Smooth muscle cell (in vitro differentiated cells): ENCODE measurements around the gene TMEM205. TPM values are rescaled to one million over a fixed set of nuclear protein-coding genes. Genes with fewer than 3 reads are reported as not detected.

Experiments
- DNase-seq: peaks from one replicate; lab custom pipeline; 2025; ENCODE audit not compliant: unreplicated experiment; lab: John Stamatoyannopoulos, UW
- H2AFZ ChIP-seq: fragments of 200-600 bp; sonication (generic); 2 replicates; pipeline ENCODE4 v1.6.0; 2016; ENCODE audit warnings: antibody characterized with exemption, low read depth, mild to moderate bottlenecking
- H3F3A ChIP-seq: fragments of 200-600 bp; sonication (generic); 2 replicates; pipeline ENCODE4 v1.6.0; 2017; ENCODE audit warnings: antibody characterized with exemption, low read depth
- H3K27ac ChIP-seq: fragments of 200-600 bp; sonication (generic); 2 replicates; pipeline ENCODE4 v1.5.1; 2016; ENCODE audit warnings: low read depth, mild to moderate bottlenecking
- H3K27me3 ChIP-seq: fragments of 200-600 bp; sonication (generic); 2 replicates; pipeline ENCODE4 v1.6.1; 2016; ENCODE audit warnings: low read depth, mild to moderate bottlenecking
- H3K36me3 ChIP-seq: fragments of 200-600 bp; sonication (generic); 2 replicates; pipeline ENCODE4 v1.5.1; 2016; ENCODE audit warnings: low read depth
- H3K4me1 ChIP-seq: fragments of 200-600 bp; sonication (generic); 2 replicates; pipeline ENCODE4 v1.5.1; 2016; ENCODE audit warnings: low read depth
- H3K4me2 ChIP-seq: fragments of 200-600 bp; sonication (generic); 2 replicates; pipeline ENCODE4 v1.6.0; 2016; ENCODE audit warnings: mild to moderate bottlenecking
- H3K4me3 ChIP-seq: fragments of 200-600 bp; sonication (generic); 2 replicates; pipeline ENCODE4 v1.5.1; 2016; ENCODE audit warnings: mild to moderate bottlenecking
- H3K79me2 ChIP-seq: fragments of 200-600 bp; sonication (generic); 2 replicates; pipeline ENCODE4 v1.6.0; 2016; ENCODE audit warnings: low read depth, mild to moderate bottlenecking
- H3K9ac ChIP-seq: fragments of 200-600 bp; sonication (generic); 2 replicates; pipeline ENCODE4 v1.6.0; 2016; ENCODE audit warnings: low read depth
- H3K9me3 ChIP-seq: fragments of 200-600 bp; sonication (generic); replicated peaks from 2 replicates; pipeline ENCODE4 v1.5.1; 2016; ENCODE audit warnings: low read depth
- H4K20me1 ChIP-seq: fragments of 200-600 bp; sonication (generic); 2 replicates; pipeline ENCODE4 v1.6.0; 2016; ENCODE audit warnings: low read depth
- WGBS: methylation state at CpG from one replicate; pipeline ENCODE4 v1.1.7; 2016; ENCODE audit warnings: low lambda C conversion rate; 5-methylcytosine and 5-hydroxymethylcytosine counted together
- polyA plus RNA-seq: library from polyadenylated mRNA; unstranded; fragments of >200 nt; fragmentation: Nextera tagmentation; extraction: Ambion mirVana; gene quantifications from 2 replicates; pipeline ENCODE4 v1.2.1, GENCODE V29; 2016
- total RNA-seq: library from RNA; depleted of rRNA; stranded (reverse); fragments of >200 nt; gene quantifications from 2 replicates; pipeline ENCODE4 v1.2.3, GENCODE V29; 2014
- TF ChIP-seq, protein P1 (sequence below): fragments of 200-600 bp; sonication (generic); IDR thresholded peaks from 2 replicates; pipeline ENCODE4 v1.5.1; 2017; ENCODE audit warnings: borderline replicate concordance, mild to moderate bottlenecking, antibody characterized with exemption; ENCODE audit not compliant: insufficient read depth, poor library complexity, severe bottlenecking

TMEM205 gene
- total and polyA plus RNA-seq, 2 experiments from 2014 or later: 118 to 163 TPM

DNA sequence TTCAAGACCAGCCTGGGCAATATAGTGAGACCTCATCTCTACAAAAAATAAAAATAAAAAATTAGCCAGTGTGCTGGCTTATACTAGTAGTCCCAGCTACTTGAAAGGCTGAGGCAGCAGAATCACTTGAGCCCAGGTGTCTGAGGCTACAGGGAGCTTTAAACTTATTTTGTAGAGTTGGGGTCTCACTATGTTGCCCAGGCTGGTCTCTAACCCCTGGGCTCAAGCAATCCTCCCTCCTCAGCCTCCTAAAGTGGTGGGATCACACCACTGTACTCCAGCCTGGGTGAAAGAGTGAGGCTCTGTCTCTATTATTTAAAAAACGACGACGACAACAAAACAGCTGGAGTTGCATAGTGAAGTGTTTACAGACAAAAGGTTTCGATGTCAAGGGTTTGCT is 14.6 kb downstream of the TMEM205 start:
- Histone ChIP-seq H3K4me3 (no peak overlapping the region), H3K9ac (no peak overlapping the region), H3K27me3 (no peaks in the 10 kb centered on the region), H2AFZ (no peak overlapping the region), H3F3A (no peaks in the 10 kb centered on the region), H3K36me3 (peaks cover 6% of the 10 kb centered on the region), H3K9me3 (no peaks in the 10 kb centered on the region), H3K79me2 (no peaks in the 10 kb centered on the region), H4K20me1 (no peaks in the 10 kb centered on the region), H3K4me1 (no peaks in the 10 kb centered on the region), H3K27ac (no peak overlapping the region), H3K4me2 (no peak overlapping the region)
- 92% methylated on average over 4 of the region's 4 CpGs for WGBS
- TF ChIP-seq, protein P1, sequence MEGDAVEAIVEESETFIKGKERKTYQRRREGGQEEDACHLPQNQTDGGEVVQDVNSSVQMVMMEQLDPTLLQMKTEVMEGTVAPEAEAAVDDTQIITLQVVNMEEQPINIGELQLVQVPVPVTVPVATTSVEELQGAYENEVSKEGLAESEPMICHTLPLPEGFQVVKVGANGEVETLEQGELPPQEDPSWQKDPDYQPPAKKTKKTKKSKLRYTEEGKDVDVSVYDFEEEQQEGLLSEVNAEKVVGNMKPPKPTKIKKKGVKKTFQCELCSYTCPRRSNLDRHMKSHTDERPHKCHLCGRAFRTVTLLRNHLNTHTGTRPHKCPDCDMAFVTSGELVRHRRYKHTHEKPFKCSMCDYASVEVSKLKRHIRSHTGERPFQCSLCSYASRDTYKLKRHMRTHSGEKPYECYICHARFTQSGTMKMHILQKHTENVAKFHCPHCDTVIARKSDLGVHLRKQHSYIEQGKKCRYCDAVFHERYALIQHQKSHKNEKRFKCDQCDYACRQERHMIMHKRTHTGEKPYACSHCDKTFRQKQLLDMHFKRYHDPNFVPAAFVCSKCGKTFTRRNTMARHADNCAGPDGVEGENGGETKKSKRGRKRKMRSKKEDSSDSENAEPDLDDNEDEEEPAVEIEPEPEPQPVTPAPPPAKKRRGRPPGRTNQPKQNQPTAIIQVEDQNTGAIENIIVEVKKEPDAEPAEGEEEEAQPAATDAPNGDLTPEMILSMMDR: no peak
- no peak for DNase-seq

DNA sequence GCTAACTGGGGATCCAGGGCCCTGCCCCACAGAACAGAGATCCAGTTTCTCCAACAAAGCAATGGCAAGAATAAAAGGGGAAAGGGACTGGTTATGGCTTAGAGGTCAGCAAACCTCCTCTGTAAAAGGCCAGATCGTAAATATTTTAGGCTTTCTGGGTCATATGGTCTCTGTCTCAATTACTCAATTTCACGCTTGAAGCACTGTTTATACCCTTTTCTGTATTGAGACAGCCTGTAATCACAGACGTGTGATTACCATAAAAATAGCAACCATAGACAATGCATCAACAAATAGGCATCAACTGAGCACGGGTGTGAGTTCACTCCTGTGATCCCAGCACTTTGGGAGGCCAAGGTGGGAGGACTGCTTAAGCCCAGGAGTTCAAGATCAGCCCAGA is 15.9 kb downstream of the TMEM205 start:
- TF ChIP-seq, protein P1: no peak
- Histone ChIP-seq H3K9ac (no peak overlapping the region), H3K4me1 (no peaks in the 10 kb centered on the region), H3K4me3 (no peak overlapping the region), H4K20me1 (no peaks in the 10 kb centered on the region), H3K36me3 (peaks cover 4% of the 10 kb centered on the region), H3F3A (no peaks in the 10 kb centered on the region), H3K27ac (no peak overlapping the region), H2AFZ (no peak overlapping the region), H3K4me2 (no peak overlapping the region), H3K9me3 (no peaks in the 10 kb centered on the region), H3K27me3 (no peaks in the 10 kb centered on the region), H3K79me2 (no peaks in the 10 kb centered on the region)
- WGBS: 70% methylated on average over 4 of the region's 4 CpGs
- DNase-seq: no peak

DNA sequence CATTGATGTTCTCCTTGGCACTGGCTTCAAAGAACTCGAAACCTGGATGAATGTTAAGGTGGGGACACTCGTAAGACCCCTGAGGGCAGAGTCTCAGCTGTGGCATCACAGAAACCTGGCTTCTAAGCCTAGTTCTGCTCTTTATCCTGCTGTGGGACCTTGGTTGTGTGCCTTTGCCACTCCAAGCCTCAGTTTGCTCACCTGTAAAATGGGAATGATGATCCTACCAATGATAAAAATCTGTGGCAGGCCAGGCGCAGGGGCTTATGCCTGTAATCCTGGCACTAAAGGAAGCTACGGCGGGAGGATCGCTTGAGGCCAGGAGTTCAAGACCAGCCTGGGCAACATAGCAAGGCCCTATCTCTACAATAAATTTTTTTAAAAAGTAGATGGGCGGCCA is 20.5 kb downstream of the TMEM205 start:
- no peak overlapping the region for H3K27ac ChIP-seq
- no peak for DNase-seq
- H3K4me1 ChIP-seq: no peaks in the 10 kb centered on the region
- no peak overlapping the region for H2AFZ ChIP-seq
- no peaks in the 10 kb centered on the region for H4K20me1 ChIP-seq
- no peak overlapping the region for H3K9ac ChIP-seq
- no peaks in the 10 kb centered on the region for H3K36me3 ChIP-seq
- H3F3A ChIP-seq: peaks cover 7% of the 10 kb centered on the region
- H3K4me3 ChIP-seq: no peak overlapping the region
- no peak overlapping the region for H3K4me2 ChIP-seq
- H3K9me3 ChIP-seq: no peaks in the 10 kb centered on the region
- TF ChIP-seq, protein P1: no peak
- 95% methylated on average over 7 of the region's 7 CpGs for WGBS
- H3K27me3 ChIP-seq: no peaks in the 10 kb centered on the region
- no peaks in the 10 kb centered on the region for H3K79me2 ChIP-seq

DNA sequence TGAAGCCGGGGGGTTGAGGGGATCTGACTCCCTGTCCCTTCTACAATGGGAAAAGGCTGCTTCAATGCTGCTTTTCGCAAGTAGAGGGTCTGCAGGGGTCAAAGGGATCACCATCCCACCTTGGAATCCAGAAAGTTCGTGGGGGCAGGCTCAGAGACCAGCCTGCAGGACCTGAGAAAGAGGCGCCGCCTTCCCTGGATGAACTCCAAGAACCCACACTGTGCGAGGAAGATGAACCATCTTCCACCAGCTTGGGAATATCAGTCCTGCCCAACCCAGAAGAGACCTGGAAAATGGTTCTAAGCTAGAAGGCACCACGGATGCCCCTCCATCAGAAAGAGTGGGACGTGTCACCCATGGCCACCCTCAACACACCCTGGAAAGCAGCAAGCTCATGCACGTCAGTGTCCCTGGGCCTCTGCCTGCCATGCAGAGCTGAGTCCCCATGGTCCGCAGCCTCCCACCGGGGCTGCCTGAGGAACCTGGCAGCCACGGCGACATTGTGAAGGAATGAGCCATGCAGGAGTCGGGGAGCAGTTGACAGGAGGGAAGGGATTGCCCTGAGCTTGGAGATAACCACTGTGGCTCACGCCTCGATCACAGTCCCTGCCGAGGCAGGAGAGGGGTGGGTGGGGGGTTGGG is 21.2 kb downstream of the TMEM205 start:
- no peak overlapping the region for H3K4me3 ChIP-seq
- no peak for DNase-seq
- no peaks in the 10 kb centered on the region for H3K27me3 ChIP-seq
- WGBS: 92% methylated on average over 16 of the region's 17 CpGs
- TF ChIP-seq, protein P1: no peak
- H3K4me2 ChIP-seq: no peak overlapping the region
- no peak overlapping the region for H3K9ac ChIP-seq
- no peaks in the 10 kb centered on the region for H3K79me2 ChIP-seq
- H4K20me1 ChIP-seq: no peaks in the 10 kb centered on the region
- peaks cover 7% of the 10 kb centered on the region for H3F3A ChIP-seq
- H3K9me3 ChIP-seq: no peaks in the 10 kb centered on the region
- no peaks in the 10 kb centered on the region for H3K4me1 ChIP-seq
- peak overlapping the region; percentile 62 for H3K27ac ChIP-seq
- H2AFZ ChIP-seq: no peak overlapping the region
- no peaks in the 10 kb centered on the region for H3K36me3 ChIP-seq
